Cerebellar nuclear complex (tissue), 1 donor: ENCODE data around the gene EPHB4.

Experiments
- DNase-seq, 2 experiments: peaks; one replicate each; lab custom pipeline; 2025; lab: John Stamatoyannopoulos, UW

The EPHB4 gene

GRCh38 chr7:100854146-100854895 is 27.0 kb upstream of the EPHB4 start:
- DNase-seq: no peak

GRCh38 chr7:100852048-100852872 is 24.9 kb upstream of the EPHB4 start, which contains the start of gene SLC12A9:
Gene SLC12A9 (plus strand): TSS chr7:100852713. CDS start chr7:100854198, 1,485 bp downstream.
- peak in 1 of 2 experiments; percentile 32 for DNase-seq

DNA sequence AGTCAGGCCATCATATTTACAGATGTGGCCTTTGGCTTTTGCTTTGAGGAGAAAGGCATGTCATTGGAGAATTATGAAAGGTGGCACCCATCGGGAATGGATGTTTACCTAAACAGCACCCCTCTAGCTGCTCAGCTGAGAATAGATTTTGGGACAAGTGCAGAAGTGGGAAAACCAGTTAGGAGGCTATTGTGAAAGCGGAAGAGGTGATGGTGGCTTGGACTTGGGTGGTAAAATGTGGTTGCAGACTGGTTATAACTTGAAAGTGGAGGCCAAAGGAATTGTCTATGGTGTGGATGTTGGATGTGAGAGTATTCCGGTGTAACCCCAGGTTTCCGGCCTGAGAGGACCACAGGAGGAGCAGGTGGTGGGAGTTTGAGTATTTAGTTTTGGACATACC is 20.0 kb upstream of the EPHB4 start:
- no peak for DNase-seq

GRCh38 chr7:100840470-100841100 is 13.3 kb upstream of the EPHB4 start:
- no peak for DNase-seq

- DNase-seq: no peak
Observed at GRCh38 chr7:100839361-100839760, 12.0 kb upstream of the EPHB4 start.

GRCh38 chr7:100837099-100837836 is 9.9 kb upstream of the EPHB4 start:
- peak; percentile 37 to 77 for DNase-seq

GRCh38 chr7:100836812-100837098 is 9.4 kb upstream of the EPHB4 start:
- DNase-seq: no peak

- DNase-seq: no peak
Observed at GRCh38 chr7:100835903-100836811, 8.8 kb upstream of the EPHB4 start.

DNA sequence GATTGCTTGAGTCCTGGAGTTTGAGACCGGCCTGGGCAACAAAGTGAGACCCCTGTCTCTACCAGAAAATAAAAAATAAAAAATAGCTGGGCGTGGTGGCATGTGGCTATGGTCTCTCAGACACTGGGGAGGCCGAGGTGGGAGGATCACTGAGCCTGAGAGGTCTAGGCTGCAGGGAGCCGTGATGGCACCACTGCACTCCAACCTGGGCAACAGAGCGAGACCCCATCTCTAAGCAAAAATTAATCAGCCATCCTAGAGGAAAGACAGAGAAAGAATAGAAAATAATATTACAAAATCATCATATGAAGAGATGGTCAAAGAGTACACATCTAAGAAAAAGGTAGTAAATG is 4.9 kb upstream of the EPHB4 start:
- DNase-seq: no peak

- no peak for DNase-seq
Observed at GRCh38 chr7:100830396-100830795, 3.1 kb upstream of the EPHB4 start.

DNA sequence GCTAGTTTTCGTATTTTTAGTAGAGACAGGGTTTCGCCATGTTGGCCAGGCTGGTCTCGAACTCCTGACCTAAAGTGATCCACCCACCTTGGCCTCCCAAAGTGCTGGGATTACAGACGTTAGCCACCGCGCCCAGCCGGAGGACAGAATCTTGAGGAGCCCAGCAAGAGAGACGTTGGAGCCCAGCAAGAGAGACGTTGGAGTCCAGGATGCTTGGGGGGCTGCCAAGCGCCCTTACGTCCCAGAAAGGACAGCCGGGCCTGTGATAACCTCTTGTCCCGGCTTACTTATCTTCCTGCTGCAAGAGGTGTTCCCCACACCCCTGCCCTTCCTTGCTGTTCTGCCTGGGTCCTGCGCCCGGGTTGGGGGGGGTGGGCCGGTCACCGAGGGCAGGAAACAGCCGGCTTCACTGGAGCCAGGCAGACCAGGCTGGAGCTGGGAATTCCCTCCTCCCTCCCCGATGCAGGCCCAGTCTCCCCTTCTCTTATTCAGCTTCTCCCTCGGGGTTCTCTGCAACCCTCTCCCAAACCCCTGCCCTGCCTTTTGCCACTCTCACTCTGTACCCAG is 1.9 kb upstream of the EPHB4 start:
- DNase-seq: no peak

- DNase-seq: no peak
Observed at GRCh38 chr7:100826514-100827329, 601 bp downstream of the EPHB4 start.

DNA sequence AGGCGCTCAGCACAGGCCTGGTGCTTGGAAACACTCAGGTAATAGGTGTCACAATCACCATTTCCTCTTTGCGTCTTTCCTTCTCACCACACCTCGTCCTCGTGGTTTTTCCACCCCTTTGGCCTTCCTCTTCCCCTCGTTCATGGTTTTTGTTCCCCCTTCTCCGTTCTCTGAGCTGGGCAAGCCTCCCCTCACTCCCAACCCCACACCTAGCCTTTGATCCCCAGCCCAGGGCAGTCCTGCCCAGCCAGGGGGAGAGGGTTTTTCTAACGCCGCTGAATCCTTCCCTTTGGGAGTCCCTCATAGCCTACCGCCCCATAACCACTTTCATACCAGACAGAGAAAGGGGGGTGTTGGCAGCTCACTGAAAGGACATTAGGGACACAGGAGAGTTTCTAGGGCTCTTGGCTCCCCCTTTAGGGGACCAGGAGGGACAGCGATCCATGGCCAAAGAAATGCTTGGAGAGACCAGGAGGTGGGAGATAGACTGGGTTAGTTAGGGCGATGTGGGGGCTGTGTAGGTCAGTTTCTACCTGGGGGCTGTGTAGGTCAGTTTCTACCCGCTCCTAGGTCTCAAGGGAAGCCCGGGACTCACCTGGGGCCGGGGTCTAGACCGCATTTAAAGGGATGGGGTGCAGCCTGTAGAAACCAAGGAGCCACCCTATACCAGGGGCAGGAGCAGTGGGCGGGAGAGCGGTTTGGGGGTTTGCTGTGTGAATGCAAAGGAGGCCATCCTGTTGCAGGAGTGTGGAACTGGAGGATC is 1.4 kb downstream of the EPHB4 start:
- DNase-seq: no peak

DNA sequence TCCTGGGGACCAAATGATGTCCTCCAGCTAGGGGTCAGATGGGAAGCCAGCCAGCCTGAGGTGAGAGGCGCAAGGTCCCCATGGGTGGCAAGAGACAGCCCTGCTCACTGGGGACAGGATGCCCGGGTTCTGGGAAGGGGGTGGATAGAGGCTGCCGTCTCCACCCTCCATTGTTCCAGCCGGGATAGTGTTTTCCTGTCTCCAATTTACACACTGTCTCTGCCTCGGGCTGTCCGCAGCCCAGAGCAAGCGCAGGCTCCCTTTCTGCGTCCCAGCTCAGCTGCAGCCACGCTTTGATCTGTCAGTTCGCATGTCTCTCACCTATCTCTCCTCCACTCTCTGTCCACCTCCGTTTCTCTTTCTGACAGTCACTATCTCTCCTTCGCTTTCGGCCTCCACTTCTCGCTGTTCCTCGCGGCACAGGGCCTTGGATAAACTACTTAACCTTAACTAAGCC is 2.1 kb downstream of the EPHB4 start:
- DNase-seq: no peak

- no peak for DNase-seq
Observed at GRCh38 chr7:100824499-100825214, 2.7 kb downstream of the EPHB4 start.

DNA sequence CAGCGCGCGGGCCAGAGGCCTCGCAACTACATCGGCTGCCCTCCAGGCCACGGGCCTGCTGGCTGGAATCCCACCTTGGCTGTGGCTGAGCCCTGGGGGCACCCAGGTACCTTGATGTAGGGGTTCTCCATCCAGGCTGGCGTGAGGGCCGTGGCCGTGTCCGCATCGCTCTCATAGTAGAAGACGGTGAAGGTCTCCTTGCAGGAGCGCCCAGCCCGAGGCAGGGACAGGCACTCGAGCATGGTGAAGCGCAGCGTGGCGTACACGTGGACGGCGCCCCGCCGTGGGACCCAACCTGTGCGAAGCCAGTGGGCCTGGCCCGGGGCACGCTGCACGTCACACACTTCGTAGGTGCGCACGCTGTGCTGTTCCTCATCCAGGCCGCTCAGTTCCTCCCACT is 3.8 kb downstream of the EPHB4 start:
- DNase-seq: no peak

DNA sequence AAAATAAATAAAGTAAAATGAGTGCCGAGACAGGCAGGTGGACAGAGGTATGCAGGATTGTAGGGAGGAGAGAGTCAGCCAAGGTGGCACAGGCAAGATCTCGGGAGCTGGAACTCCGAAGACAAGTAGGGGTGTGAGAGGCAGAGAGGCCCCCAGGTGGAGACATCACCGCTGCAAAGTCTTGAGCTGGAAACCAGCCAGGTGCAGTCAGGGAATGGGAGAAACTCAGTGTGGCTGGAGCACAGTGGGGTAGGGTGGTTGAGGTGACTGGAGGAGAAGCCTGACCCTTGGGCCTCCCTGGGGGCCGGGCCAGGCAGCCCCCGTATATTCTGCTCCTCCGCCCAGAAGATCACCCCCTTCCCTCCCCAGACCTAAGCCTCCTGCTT is 4.2 kb downstream of the EPHB4 start:
- no peak for DNase-seq
